HG03108 (cell line): ENCODE measurements around the gene ACIN1.
A peak's percentile ranks its signal among the peaks of the same experiment; 100 is the strongest.

ENCODE experiments used
- ATAC-seq: cut with Tn5 transposase; IDR thresholded peaks from one replicate; pipeline ENCODE4 v1.9.1; 2021; ENCODE audit warnings: moderate library complexity; ENCODE audit not compliant: unreplicated experiment

ACIN1 gene

GRCh38 chr14:23045419-23046357, 49.2 kb downstream of the ACIN1 start:
- no peak for ATAC-seq

- no peak for ATAC-seq
These were observed 50.1 kb downstream of the ACIN1 start for GRCh38 chr14:23044840-23045239.

GRCh38 chr14:23043754-23044153, 51.2 kb downstream of the ACIN1 start:
- no peak for ATAC-seq

GRCh38 chr14:23043145-23043544, 51.8 kb downstream of the ACIN1 start:
- no peak for ATAC-seq

- no peak for ATAC-seq
These were observed 52.6 kb downstream of the ACIN1 start, which contains the start of gene PSMB11 for GRCh38 chr14:23042162-23042965. TSS of gene PSMB11 (plus strand) at chr14:23042212. CDS start at chr14:23042226, 14 bp downstream.

GRCh38 chr14:23041729-23042128, 53.2 kb downstream of the ACIN1 start:
- ATAC-seq: no peak

- ATAC-seq: no peak
These were observed 54.8 kb downstream of the ACIN1 start for GRCh38 chr14:23040100-23040499.

GRCh38 chr14:23035303-23036144, 59.4 kb downstream of the ACIN1 start:
- no peak for ATAC-seq

GRCh38 chr14:23034498-23035302, 60.2 kb downstream of the ACIN1 start, which contains the start of gene PSMB5:
TSS of gene PSMB5 (minus strand) at chr14:23034900. CDS start at chr14:23034881, 19 bp downstream.
- ATAC-seq: peak; percentile 96

GRCh38 chr14:23033801-23034497, 61.0 kb downstream of the ACIN1 start:
- ATAC-seq: no peak

GRCh38 chr14:23033251-23033727, 61.6 kb downstream of the ACIN1 start:
- ATAC-seq: no peak

GRCh38 chr14:23030936-23031335, 64.0 kb downstream of the ACIN1 start:
- ATAC-seq: no peak

- no peak for ATAC-seq
These were observed 66.1 kb downstream of the ACIN1 start for GRCh38 chr14:23028799-23029198.

GRCh38 chr14:23025151-23025814, 69.7 kb downstream of the ACIN1 start:
- ATAC-seq: no peak

- ATAC-seq: no peak
These were observed 70.3 kb downstream of the ACIN1 start for GRCh38 chr14:23024612-23025075.

GRCh38 chr14:23023795-23024152, 71.2 kb downstream of the ACIN1 start:
- ATAC-seq: no peak

- no peak for ATAC-seq
These were observed 71.7 kb downstream of the ACIN1 start for GRCh38 chr14:23023022-23023794.
